ENCODE data around the gene TANGO6. TPM values are rescaled to one million over a fixed set of nuclear protein-coding genes. Genes with fewer than 3 reads are reported as not detected.

Gene TANGO6
- total RNA-seq, 2 experiments from 2014 or later: 25.2 to 30.5 TPM

GRCh38 chr16:69108064-69108904 lies 265.0 kb downstream of the TANGO6 start:
- Mint-ChIP-seq H3K4me1 (peaks cover 11% of the 10 kb centered on the region), H3K36me3 (peaks cover 9% of the 10 kb centered on the region), H3K4me3 (no peak overlapping the region), H3K27ac (no peak overlapping the region), H3K9me3 (no peaks in the 10 kb centered on the region), H3K27me3 (peaks cover 41% of the 10 kb centered on the region)
- no peak for DNase-seq

- Mint-ChIP-seq H3K4me1 (peaks cover 11% of the 10 kb centered on the region), H3K36me3 (peaks cover 9% of the 10 kb centered on the region), H3K27me3 (peaks cover 41% of the 10 kb centered on the region), H3K4me3 (no peak overlapping the region), H3K9me3 (no peaks in the 10 kb centered on the region), H3K27ac (no peak overlapping the region)
- no peak for DNase-seq
Measured at GRCh38 chr16:69108905-69109252, 265.5 kb downstream of the TANGO6 start.

GRCh38 chr16:69109486-69110270 lies 266.3 kb downstream of the TANGO6 start:
- Mint-ChIP-seq H3K4me1 (peaks cover 11% of the 10 kb centered on the region), H3K9me3 (no peaks in the 10 kb centered on the region), H3K27ac (no peak overlapping the region), H3K4me3 (no peak overlapping the region), H3K27me3 (peaks cover 38% of the 10 kb centered on the region), H3K36me3 (peaks cover 9% of the 10 kb centered on the region)
- no peak for DNase-seq

GRCh38 chr16:69110406-69110805 lies 267.1 kb downstream of the TANGO6 start:
- no peak for DNase-seq
- Mint-ChIP-seq H3K4me3 (no peak overlapping the region), H3K9me3 (no peaks in the 10 kb centered on the region), H3K4me1 (peaks cover 8% of the 10 kb centered on the region), H3K36me3 (peaks cover 9% of the 10 kb centered on the region), H3K27me3 (peaks cover 32% of the 10 kb centered on the region), H3K27ac (no peak overlapping the region)

- Mint-ChIP-seq H3K36me3 (peaks cover 9% of the 10 kb centered on the region), H3K4me3 (no peak overlapping the region), H3K27me3 (peaks cover 28% of the 10 kb centered on the region), H3K27ac (no peak overlapping the region), H3K4me1 (peaks cover 5% of the 10 kb centered on the region), H3K9me3 (no peaks in the 10 kb centered on the region)
- no peak for DNase-seq
Measured at GRCh38 chr16:69111216-69111875, 268.0 kb downstream of the TANGO6 start.

GRCh38 chr16:69111876-69112230 lies 268.5 kb downstream of the TANGO6 start:
- no peak overlapping the region for H3K27ac Mint-ChIP-seq

GRCh38 chr16:69112285-69113129 lies 269.2 kb downstream of the TANGO6 start:
- DNase-seq: peak; percentile 60
- H3K4me1 Mint-ChIP-seq: peaks cover 5% of the 10 kb centered on the region
- H3K36me3 Mint-ChIP-seq: peaks cover 11% of the 10 kb centered on the region
- H3K27ac Mint-ChIP-seq: no peak overlapping the region
- H3K9me3 Mint-ChIP-seq: no peaks in the 10 kb centered on the region
- no peak overlapping the region for H3K4me3 Mint-ChIP-seq
- peaks cover 18% of the 10 kb centered on the region for H3K27me3 Mint-ChIP-seq

More at GRCh38 chr16:69111876-69112230, 268.5 kb downstream of the TANGO6 start:
- no peak for DNase-seq
- Mint-ChIP-seq H3K4me3 (no peak overlapping the region), H3K27me3 (peaks cover 23% of the 10 kb centered on the region), H3K36me3 (peaks cover 11% of the 10 kb centered on the region), H3K4me1 (peaks cover 5% of the 10 kb centered on the region), H3K9me3 (no peaks in the 10 kb centered on the region)

- Mint-ChIP-seq H3K36me3 (peaks cover 15% of the 10 kb centered on the region), H3K4me1 (peaks cover 4% of the 10 kb centered on the region), H3K9me3 (no peaks in the 10 kb centered on the region), H3K27ac (no peak overlapping the region), H3K4me3 (no peak overlapping the region), H3K27me3 (peaks cover 11% of the 10 kb centered on the region)
- no peak for DNase-seq
Measured at GRCh38 chr16:69113216-69113615, 269.9 kb downstream of the TANGO6 start.

- Mint-ChIP-seq H3K9me3 (no peaks in the 10 kb centered on the region), H3K36me3 (peaks cover 16% of the 10 kb centered on the region), H3K4me3 (no peak overlapping the region), H3K4me1 (peaks cover 6% of the 10 kb centered on the region), H3K27ac (no peak overlapping the region), H3K27me3 (peaks cover 3% of the 10 kb centered on the region)
- no peak for DNase-seq
Measured at GRCh38 chr16:69114346-69114975, 271.1 kb downstream of the TANGO6 start.

GRCh38 chr16:69114976-69115355 lies 271.6 kb downstream of the TANGO6 start:
- DNase-seq: no peak
- no peak overlapping the region for H3K27ac Mint-ChIP-seq
- no peak overlapping the region for H3K4me3 Mint-ChIP-seq
- H3K36me3 Mint-ChIP-seq: peaks cover 11% of the 10 kb centered on the region
- peaks cover 6% of the 10 kb centered on the region for H3K4me1 Mint-ChIP-seq
- H3K9me3 Mint-ChIP-seq: no peaks in the 10 kb centered on the region
- no peaks in the 10 kb centered on the region for H3K27me3 Mint-ChIP-seq

GRCh38 chr16:69115361-69115760 lies 272.0 kb downstream of the TANGO6 start:
- Mint-ChIP-seq H3K9me3 (no peaks in the 10 kb centered on the region), H3K27me3 (no peaks in the 10 kb centered on the region), H3K4me1 (peaks cover 6% of the 10 kb centered on the region), H3K36me3 (peaks cover 13% of the 10 kb centered on the region), H3K27ac (no peak overlapping the region), H3K4me3 (no peak overlapping the region)
- DNase-seq: no peak

GRCh38 chr16:69115837-69116236 lies 272.5 kb downstream of the TANGO6 start:
- no peaks in the 10 kb centered on the region for H3K9me3 Mint-ChIP-seq
- no peak for DNase-seq
- peaks cover 6% of the 10 kb centered on the region for H3K4me1 Mint-ChIP-seq
- H3K27me3 Mint-ChIP-seq: no peaks in the 10 kb centered on the region
- H3K27ac Mint-ChIP-seq: no peak overlapping the region
- H3K36me3 Mint-ChIP-seq: peaks cover 15% of the 10 kb centered on the region
- no peak overlapping the region for H3K4me3 Mint-ChIP-seq

GRCh38 chr16:69116256-69116875 lies 273.0 kb downstream of the TANGO6 start:
- H3K4me1 Mint-ChIP-seq: peaks cover 6% of the 10 kb centered on the region
- no peak overlapping the region for H3K27ac Mint-ChIP-seq
- peaks cover 13% of the 10 kb centered on the region for H3K36me3 Mint-ChIP-seq
- DNase-seq: no peak
- H3K9me3 Mint-ChIP-seq: no peaks in the 10 kb centered on the region
- no peak overlapping the region for H3K4me3 Mint-ChIP-seq
- no peaks in the 10 kb centered on the region for H3K27me3 Mint-ChIP-seq

- Mint-ChIP-seq H3K4me1 (peaks cover 6% of the 10 kb centered on the region), H3K4me3 (no peak overlapping the region), H3K36me3 (peaks cover 12% of the 10 kb centered on the region), H3K9me3 (no peaks in the 10 kb centered on the region), H3K27ac (no peak overlapping the region), H3K27me3 (no peaks in the 10 kb centered on the region)
- no peak for DNase-seq
Measured at GRCh38 chr16:69116906-69117305, 273.6 kb downstream of the TANGO6 start.

All from activated naive CD8-positive, alpha-beta T cell treated with anti-CD3 and anti-CD28 coated beads for 36 hours (primary cell).